Measurements from ENCODE around the gene RPS21. TPM values are rescaled to one million over a fixed set of nuclear protein-coding genes. Genes with fewer than 3 reads are reported as not detected.

The RPS21 gene
- total RNA-seq, 1 experiment from 2014 or later, result 2,488 TPM

- H3K4me2 ChIP-seq (ENCODE audit: low read length), result no peak overlapping the region
- no peak overlapping the region for H3K27ac ChIP-seq (ENCODE audit: low read depth, low read length)
- H3K9me2 ChIP-seq (ENCODE audit: insufficient read depth), result no peaks in the 10 kb centered on the region
- no peak overlapping the region for H2AFZ ChIP-seq (ENCODE audit: low read depth, low read length, poor library complexity, severe bottlenecking)
- DNase-seq (ENCODE audit: low read depth, low spot score) (no peak), ATAC-seq (no peak)
- peaks cover 9% of the 10 kb centered on the region; the same call in 1 of the 2 replicates for H4K20me1 ChIP-seq (ENCODE audit: insufficient read depth)
- POLR2A ChIA-PET, result no interaction called here
- H3K4me3 ChIP-seq (replicated peaks in 1 of 2; ENCODE audit: low read depth in 1 of 2, low read length in 2 of 2), result no peak overlapping the region
- H3K9ac ChIP-seq (ENCODE audit: low read length), result no peak overlapping the region
- BruUV-seq (replicated peaks), result no TSS peak
- RAD21 ChIA-PET (ENCODE audit: low non-redundant PET in 1 of 2, low total read pairs in 2 of 2, uncharacterized antibody in 2 of 2, unreplicated experiment in 2 of 2), result no interaction called here
- TF ChIP-seq MAX (IDR thresholded peaks at IDR 0.05), result no peak
- no peak for TF ChIP-seq EGR1 (IDR thresholded peaks at IDR 0.05; ENCODE audit: low read depth)
- no peak for TF ChIP-seq TCF7L2 (IDR thresholded peaks at IDR 0.05; ENCODE audit: borderline replicate concordance, extremely low read depth, insufficient read depth, insufficient read length)
- no peak for TF ChIP-seq CBX3 (IDR thresholded peaks at IDR 0.05; ENCODE audit: low read depth)
- TF ChIP-seq REST (IDR thresholded peaks at IDR 0.05; ENCODE audit: low read depth), result no peak
- no peak for TF ChIP-seq CTCF (IDR thresholded peaks at IDR 0.05 in 2 of 3, conservative IDR thresholded peaks at IDR 0.05 in 1 of 3; ENCODE audit: borderline replicate concordance in 1 of 3, insufficient read depth in 1 of 3, low read depth in 2 of 3, low read length in 2 of 3)
- TF ChIP-seq ATF3 (IDR thresholded peaks at IDR 0.05), result no peak
- TF ChIP-seq EZH2phosphoT487 (IDR thresholded peaks at IDR 0.05; ENCODE audit: borderline replicate concordance), result no peak
- no peak for TF ChIP-seq RAD21 (IDR thresholded peaks at IDR 0.05; ENCODE audit: low read depth)
- no peak for TF ChIP-seq SRF (IDR thresholded peaks at IDR 0.05; ENCODE audit: low read depth)
- no peaks in the 10 kb centered on the region for H3K9me3 ChIP-seq (ENCODE audit: control insufficient read depth in 1 of 2, insufficient read depth in 1 of 2, low read depth in 1 of 2, low read length in 2 of 2)
- H3K79me2 ChIP-seq (ENCODE audit: insufficient read depth, low read length), result peaks cover 26% of the 10 kb centered on the region
- CTCF ChIA-PET, result no interaction called here
- intact Hi-C loops (cut with micrococcal nuclease), result no loop called here
- peaks cover 5 to 21% of the 10 kb centered on the region in 2 experiments; a peak in 3 of 4 replicates for H3K4me1 ChIP-seq (ENCODE audit: control insufficient read depth in 1 of 2, insufficient read depth in 2 of 2, low read length in 2 of 2)
- peaks cover 8 to 22% of the 10 kb centered on the region in 2 experiments for H3K36me3 ChIP-seq (ENCODE audit: control insufficient read depth in 1 of 2, insufficient read depth in 2 of 2, low read length in 2 of 2)
- H3K27me3 ChIP-seq (ENCODE audit: insufficient read depth, low read length), result no peaks in the 10 kb centered on the region
Measured at GRCh38 chr20:62392077-62392418, 5.1 kb downstream of the RPS21 start.

Data from HCT116 (cell line).